K562 treated with DMSO at 1 percent for 48 hours (cell line): ENCODE measurements around the gene NCDN. TPM values are rescaled to one million over a fixed set of nuclear protein-coding genes. Genes with fewer than 3 reads are reported as not detected.

Experiments
- total RNA-seq: library from RNA; unstranded; fragments of 300-600 nt; gene quantifications from 2 replicates; pipeline ENCODE4 v1.2.3, GENCODE V29; 2022; ENCODE audit warnings: low replicate concordance; ENCODE audit errors: extremely low read depth

The NCDN gene, protein sequence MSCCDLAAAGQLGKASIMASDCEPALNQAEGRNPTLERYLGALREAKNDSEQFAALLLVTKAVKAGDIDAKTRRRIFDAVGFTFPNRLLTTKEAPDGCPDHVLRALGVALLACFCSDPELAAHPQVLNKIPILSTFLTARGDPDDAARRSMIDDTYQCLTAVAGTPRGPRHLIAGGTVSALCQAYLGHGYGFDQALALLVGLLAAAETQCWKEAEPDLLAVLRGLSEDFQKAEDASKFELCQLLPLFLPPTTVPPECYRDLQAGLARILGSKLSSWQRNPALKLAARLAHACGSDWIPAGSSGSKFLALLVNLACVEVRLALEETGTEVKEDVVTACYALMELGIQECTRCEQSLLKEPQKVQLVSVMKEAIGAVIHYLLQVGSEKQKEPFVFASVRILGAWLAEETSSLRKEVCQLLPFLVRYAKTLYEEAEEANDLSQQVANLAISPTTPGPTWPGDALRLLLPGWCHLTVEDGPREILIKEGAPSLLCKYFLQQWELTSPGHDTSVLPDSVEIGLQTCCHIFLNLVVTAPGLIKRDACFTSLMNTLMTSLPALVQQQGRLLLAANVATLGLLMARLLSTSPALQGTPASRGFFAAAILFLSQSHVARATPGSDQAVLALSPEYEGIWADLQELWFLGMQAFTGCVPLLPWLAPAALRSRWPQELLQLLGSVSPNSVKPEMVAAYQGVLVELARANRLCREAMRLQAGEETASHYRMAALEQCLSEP
- not detected in 2 replicates for total RNA-seq

DNA sequence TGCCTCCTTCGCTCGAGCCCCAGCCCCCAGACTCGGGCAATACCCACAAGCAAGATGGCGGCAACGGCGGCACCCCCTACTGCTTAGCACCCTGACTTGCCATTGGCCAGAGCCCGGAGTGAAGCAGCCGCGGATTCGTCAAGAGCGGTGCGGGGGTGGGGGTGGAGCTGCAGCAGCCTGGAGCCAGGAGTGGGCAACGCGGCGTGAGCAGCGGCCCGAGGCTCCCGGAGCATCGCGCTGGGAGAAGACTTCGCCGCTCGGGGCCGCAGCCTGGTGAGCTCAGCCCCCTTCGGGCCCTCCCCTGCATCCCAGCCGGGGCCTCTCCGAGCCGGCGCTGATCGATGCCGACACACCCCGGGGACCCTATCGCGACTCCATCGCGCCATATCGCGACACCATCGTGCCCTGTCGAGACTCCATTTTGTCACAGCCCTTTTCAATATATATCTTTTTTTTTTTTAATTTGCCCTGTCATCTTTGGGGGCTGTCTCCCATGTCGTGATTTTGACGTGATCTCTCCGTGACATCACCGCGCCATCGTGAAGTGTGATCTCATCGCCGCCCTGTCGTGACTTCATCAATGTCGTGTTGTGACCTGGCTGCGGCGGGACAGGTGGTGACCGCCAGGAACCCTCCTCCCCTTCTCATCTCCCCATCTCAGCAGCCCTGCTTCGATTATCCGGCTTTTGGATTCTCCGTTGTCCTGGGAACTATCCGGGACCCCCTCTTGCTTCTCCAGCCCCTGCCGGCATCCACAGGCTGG is at the start of gene NCDN:
Gene NCDN, plus strand, starts transcription at position 189 of the 763 bp plus-strand sequence. Its CDS starts 392 bp downstream, at position 581.

GRCh38 chr1:35557118-35557610 is 435 bp upstream of the NCDN start, which contains the start of gene KIAA0319L:
Gene KIAA0319L (minus strand): TSS chr1:35557403. CDS start chr1:35554491, 2,912 bp downstream.

GRCh38 chr1:35573198-35574124 is 15.9 kb downstream of the NCDN start, which contains the start of gene TFAP2E:
Gene TFAP2E (plus strand): TSS chr1:35573314. CDS start chr1:35573578, 264 bp downstream.

Other genes with a start within 250 kb of the NCDN start
- not detected in 2 replicates for gene KIAA0319L, start 396 bp upstream of the NCDN start, total RNA-seq
- gene TFAP2E, start 15.5 kb downstream of the NCDN start, total RNA-seq: not detected in 2 replicates
- not detected in 2 replicates for gene PSMB2, start 83.7 kb downstream of the NCDN start, total RNA-seq
- not detected in 2 replicates for gene C1orf216, start 161.1 kb downstream of the NCDN start, total RNA-seq
- gene CLSPN, start 212.2 kb downstream of the NCDN start, total RNA-seq: not detected in 2 replicates